ENCODE measurements around the gene KCTD11.

- TF ChIP-seq POLR2A (IDR thresholded peaks at IDR 0.05; ENCODE audit: insufficient read depth in 1 of 2, low read depth in 2 of 2, low read length in 2 of 2): no peak
- TF ChIP-seq MXD4 (CRISPR knock-in tag; IDR thresholded peaks at IDR 0.05): no peak
- TF ChIP-seq ZNF512B (CRISPR knock-in tag; IDR thresholded peaks at IDR 0.05; ENCODE audit: borderline replicate concordance): no peak
- no peak for TF ChIP-seq ZNF333 (CRISPR knock-in tag; IDR thresholded peaks at IDR 0.05; ENCODE audit: borderline replicate concordance)
- no peak for TF ChIP-seq MAZ (IDR thresholded peaks at IDR 0.05; ENCODE audit: borderline replicate concordance, low read depth, low read length)
- TF ChIP-seq MAZ (CRISPR knock-in tag; IDR thresholded peaks at IDR 0.05; ENCODE audit: low read depth): no peak
- no peak for TF ChIP-seq HIVEP1 (CRISPR knock-in tag; IDR thresholded peaks at IDR 0.05)
- TF ChIP-seq SRSF9 (IDR thresholded peaks at IDR 0.05; ENCODE audit: borderline replicate concordance, insufficient read depth, low read depth, low read length, poor library complexity, severe bottlenecking): no peak
- TF ChIP-seq, protein P1, sequence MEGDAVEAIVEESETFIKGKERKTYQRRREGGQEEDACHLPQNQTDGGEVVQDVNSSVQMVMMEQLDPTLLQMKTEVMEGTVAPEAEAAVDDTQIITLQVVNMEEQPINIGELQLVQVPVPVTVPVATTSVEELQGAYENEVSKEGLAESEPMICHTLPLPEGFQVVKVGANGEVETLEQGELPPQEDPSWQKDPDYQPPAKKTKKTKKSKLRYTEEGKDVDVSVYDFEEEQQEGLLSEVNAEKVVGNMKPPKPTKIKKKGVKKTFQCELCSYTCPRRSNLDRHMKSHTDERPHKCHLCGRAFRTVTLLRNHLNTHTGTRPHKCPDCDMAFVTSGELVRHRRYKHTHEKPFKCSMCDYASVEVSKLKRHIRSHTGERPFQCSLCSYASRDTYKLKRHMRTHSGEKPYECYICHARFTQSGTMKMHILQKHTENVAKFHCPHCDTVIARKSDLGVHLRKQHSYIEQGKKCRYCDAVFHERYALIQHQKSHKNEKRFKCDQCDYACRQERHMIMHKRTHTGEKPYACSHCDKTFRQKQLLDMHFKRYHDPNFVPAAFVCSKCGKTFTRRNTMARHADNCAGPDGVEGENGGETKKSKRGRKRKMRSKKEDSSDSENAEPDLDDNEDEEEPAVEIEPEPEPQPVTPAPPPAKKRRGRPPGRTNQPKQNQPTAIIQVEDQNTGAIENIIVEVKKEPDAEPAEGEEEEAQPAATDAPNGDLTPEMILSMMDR (CRISPR knock-in tag; IDR thresholded peaks at IDR 0.05): peak; percentile 36
- no peak for TF ChIP-seq GTF2F1 (IDR thresholded peaks at IDR 0.05; ENCODE audit: low read length)
- TF ChIP-seq ZNF850 (CRISPR knock-in tag; conservative IDR thresholded peaks at IDR 0.05): no peak
- no peak for TF ChIP-seq YY1 (IDR thresholded peaks at IDR 0.05; ENCODE audit: insufficient read depth, insufficient replicate concordance, low read depth, low read length)
- no peak for TF ChIP-seq ZNF335 (CRISPR knock-in tag; IDR thresholded peaks at IDR 0.05)
- no peak for TF ChIP-seq CBX2 (IDR thresholded peaks at IDR 0.05; ENCODE audit: low read depth, low read length)
- TF ChIP-seq CBX2 (CRISPR knock-in tag; IDR thresholded peaks at IDR 0.05; ENCODE audit: low read depth): no peak
- no peak for TF ChIP-seq U2AF2 (IDR thresholded peaks at IDR 0.05; ENCODE audit: low read depth, low read length)
Measured at GRCh38 chr17:7380321-7380720, 28.4 kb downstream of the KCTD11 start.
